Kidney epithelial cell (primary cell): Measurements from ENCODE around the gene RPUSD1. TPM values are rescaled to one million over a fixed set of nuclear protein-coding genes. Genes with fewer than 3 reads are reported as not detected.

Experiments
- DNase-seq: peaks from one replicate; pipeline ENCODE4 v3.0.0-alpha.2; 2010; ENCODE audit warnings: low read depth
- H3K27me3 ChIP-seq: 2 replicates; pipeline ENCODE4 v1.6.0; 2011; ENCODE audit warnings: low read length; ENCODE audit not compliant: control insufficient read depth, insufficient read depth
- H3K36me3 ChIP-seq: 2 replicates; pipeline ENCODE4 v1.5.1; 2011; ENCODE audit warnings: low read length; ENCODE audit not compliant: control insufficient read depth, insufficient read depth
- H3K4me3 ChIP-seq: 2 replicates; pipeline ENCODE4 v1.5.1; 2011; ENCODE audit warnings: low read depth, mild to moderate bottlenecking, control low read depth, low read length
- CTCF ChIP-seq: IDR thresholded peaks from 2 replicates; pipeline ENCODE4 v1.5.1; 2011; ENCODE audit warnings: mild to moderate bottlenecking, moderate library complexity, low read length, control low read depth, inconsistent platforms; ENCODE audit not compliant: insufficient read depth, poor library complexity, severe bottlenecking
- total RNA-seq: library from RNA; depleted of rRNA; stranded (reverse); fragments of >200 nt; gene quantifications from 2 replicates; pipeline ENCODE4 v1.2.3, GENCODE V29; 2015

The RPUSD1 gene
- total RNA-seq, 1 donor from 2014 or later: 42.0 TPM

DNA sequence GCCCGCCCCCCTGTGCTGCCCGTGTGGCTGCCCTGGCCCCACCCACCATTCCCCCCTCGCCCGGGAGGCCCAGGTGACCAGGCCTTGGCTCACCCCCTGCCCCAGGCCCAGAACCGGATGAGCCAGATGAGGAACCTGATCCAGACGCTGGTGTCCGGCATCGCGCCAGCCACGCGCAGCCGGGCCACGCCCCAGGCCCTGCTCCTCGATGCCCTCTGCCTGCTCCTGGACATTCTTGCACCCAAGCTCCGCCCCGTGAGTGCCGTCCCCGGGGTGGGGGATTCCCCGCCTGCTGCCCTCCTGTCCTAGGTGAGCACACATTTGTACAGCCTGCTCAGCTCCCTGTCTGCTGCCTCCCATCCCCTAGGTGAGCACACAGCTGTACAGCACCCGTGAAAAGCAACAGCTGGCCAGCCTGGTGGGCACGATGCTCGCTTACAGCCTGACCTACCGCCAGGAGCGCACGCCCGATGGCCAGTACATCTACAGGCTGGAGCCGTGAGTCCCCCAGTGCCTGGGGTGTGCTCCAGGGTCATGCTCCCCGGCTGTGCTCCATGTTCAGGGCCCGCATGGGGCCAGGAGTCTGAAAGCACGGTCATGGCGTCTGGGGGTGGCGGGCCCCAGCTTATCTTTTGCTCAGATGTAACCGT lies 7.5 kb upstream of the RPUSD1 start:
- no peak for DNase-seq
- TF ChIP-seq CTCF: no peak
- Histone ChIP-seq H3K4me3 (no peak overlapping the region), H3K36me3 (no peaks in the 10 kb centered on the region), H3K27me3 (peaks cover 17% of the 10 kb centered on the region)

DNA sequence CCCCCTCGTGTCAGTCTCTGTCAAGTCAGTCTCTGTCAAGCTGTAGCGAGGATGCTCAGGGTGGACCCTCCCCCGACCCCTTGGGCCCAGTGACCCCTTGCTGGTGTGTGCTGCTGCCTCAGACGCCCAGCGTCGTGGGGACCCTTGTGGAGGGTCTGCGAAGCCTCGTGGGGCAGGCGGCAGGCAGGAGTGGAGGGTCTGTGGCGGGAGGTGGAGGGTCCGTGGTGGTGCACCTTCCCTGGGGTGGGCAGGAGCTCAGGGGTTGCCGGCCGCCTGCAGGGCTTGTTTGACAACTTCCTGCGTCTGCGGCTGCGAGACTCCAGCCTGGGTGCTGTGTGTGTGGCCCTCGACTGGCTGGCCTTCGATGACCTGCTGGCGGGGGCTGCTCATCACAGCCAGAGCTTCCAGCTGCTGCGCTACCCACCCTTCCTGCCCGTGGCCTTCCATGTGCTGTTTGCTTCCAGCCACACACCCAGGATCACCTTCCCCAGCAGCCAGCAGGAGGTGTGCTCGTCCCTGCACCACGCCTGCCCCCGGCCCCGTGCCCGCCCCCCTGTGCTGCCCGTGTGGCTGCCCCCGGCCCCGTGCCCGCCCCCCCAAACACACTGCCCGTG lies 6.8 kb upstream of the RPUSD1 start:
- H3K4me3 ChIP-seq: no peak overlapping the region
- H3K27me3 ChIP-seq: peaks cover 10% of the 10 kb centered on the region
- H3K36me3 ChIP-seq: no peaks in the 10 kb centered on the region
- DNase-seq: no peak
- TF ChIP-seq CTCF: no peak

DNA sequence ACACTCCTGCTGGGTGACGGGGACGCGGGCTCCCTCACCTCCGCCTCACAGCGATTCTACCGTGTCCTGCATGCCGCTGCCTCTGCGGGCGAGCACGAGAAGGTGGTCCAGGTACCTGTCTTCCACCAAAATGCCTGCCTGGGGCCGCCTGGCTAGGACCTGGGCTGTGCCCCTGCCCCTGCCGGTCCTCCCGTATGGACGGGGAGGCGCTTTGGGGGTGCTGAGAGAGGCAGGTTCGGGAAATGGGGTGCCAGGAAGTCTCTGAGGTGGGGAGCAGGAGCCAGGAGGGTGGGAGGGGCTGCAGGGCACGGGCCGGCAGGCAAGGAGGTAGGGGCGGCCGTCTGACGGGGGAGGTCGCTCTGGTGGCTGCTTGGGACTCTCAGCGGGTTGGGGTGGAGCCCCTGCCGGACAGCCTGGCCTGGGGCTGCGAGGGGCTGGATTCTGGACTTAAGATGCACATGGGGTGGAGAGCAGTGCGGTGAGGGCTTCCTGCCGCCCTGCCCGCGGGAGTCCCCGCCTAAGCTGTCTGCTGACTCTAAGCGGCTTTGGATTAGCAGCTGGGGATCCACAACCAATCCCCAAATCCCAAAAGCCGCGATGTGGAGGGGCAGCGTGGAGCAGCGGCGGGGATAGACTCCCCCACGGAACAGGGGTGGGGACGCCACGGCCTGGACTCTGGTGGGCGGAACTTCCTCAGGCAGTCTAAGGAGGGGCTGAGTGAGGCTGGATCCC lies 6.1 kb upstream of the RPUSD1 start:
- H3K36me3 ChIP-seq: no peaks in the 10 kb centered on the region
- no peak for TF ChIP-seq CTCF
- H3K4me3 ChIP-seq: no peak overlapping the region
- no peak for DNase-seq
- H3K27me3 ChIP-seq: peaks cover 4% of the 10 kb centered on the region

- Histone ChIP-seq H3K27me3 (no peaks in the 10 kb centered on the region), H3K36me3 (no peaks in the 10 kb centered on the region), H3K4me3 (no peak overlapping the region)
- TF ChIP-seq CTCF: no peak
- DNase-seq: no peak
Observed at GRCh38 chr16:793414-793813, 5.2 kb upstream of the RPUSD1 start.

DNA sequence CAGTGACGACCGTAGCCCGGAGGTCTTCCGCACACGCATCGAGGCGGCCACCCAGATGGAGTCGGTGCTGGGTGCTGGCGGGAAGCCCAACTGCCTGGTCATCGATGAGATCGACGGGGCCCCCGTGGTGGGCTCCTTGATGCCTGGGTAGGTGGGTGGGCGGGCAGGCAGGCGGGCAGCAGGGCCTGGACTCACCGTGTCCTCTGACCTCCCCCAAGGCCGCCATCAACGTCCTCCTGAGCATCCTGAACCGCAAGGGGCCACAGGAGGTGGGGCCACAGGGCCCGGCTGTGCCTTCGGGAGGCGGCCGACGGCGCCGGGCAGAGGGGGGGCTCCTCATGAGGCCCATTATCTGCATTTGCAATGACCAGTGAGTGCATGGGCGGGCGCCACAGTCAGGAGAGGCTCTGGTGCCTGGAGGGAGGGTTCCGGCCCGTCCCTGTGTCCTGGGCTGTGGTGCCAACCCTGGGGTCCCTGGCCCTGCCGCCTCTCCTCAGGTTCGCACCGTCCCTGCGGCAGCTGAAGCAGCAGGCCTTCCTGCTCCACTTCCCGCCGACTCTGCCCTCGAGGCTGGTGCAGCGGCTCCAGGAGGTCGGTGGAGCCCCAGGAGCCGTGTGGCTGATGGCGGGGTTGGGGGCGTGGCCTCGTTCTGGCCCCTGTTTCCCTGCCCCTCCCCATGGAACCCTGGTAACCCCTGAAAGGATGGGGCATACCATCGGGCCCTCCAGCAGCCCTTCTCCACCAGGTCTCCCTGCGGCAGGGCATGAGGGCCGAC lies 4.2 kb upstream of the RPUSD1 start:
- Histone ChIP-seq H3K27me3 (no peaks in the 10 kb centered on the region), H3K4me3 (no peak overlapping the region), H3K36me3 (no peaks in the 10 kb centered on the region)
- no peak for TF ChIP-seq CTCF
- DNase-seq: no peak
